Suprapubic skin (tissue), 4 donors: Measurements from ENCODE around the gene SAMD15. TPM values are rescaled to one million over a fixed set of nuclear protein-coding genes. Genes with fewer than 3 reads are reported as not detected.

Source experiments
- DNase-seq, 2 donors: peaks; one replicate each; pipeline ENCODE4 v3.0.0-alpha.2; 2019; ENCODE audit warnings: low spot score in 2 of 2
- H3K27ac ChIP-seq: fragments of 200-600 bp; sonication (generic); one replicate; pipeline ENCODE4 v1.5.1; 2019
- H3K27me3 ChIP-seq: fragments of 200-600 bp; sonication (generic); one replicate; pipeline ENCODE4 v1.5.1; 2019
- H3K36me3 ChIP-seq: fragments of 200-600 bp; sonication (generic); one replicate; pipeline ENCODE4 v1.5.1; 2019
- H3K4me1 ChIP-seq: fragments of 200-600 bp; sonication (generic); one replicate; pipeline ENCODE4 v1.5.1; 2019
- H3K4me3 ChIP-seq: fragments of 200-600 bp; sonication (generic); one replicate; pipeline ENCODE4 v1.5.1; 2019; ENCODE audit warnings: mild to moderate bottlenecking
- H3K9me3 ChIP-seq: fragments of 200-600 bp; sonication (generic); one replicate; pipeline ENCODE4 v1.5.1; 2019
- EP300 ChIP-seq: sonication (generic); formaldehyde crosslinking; IDR thresholded peaks from one replicate; pipeline ENCODE4 v1.6.1; 2017; ENCODE audit warnings: antibody characterized with exemption
- POLR2A ChIP-seq, 2 donors: fragments of 450-650 bp; IDR thresholded peaks; one replicate each; pipeline ENCODE4 v1.6.1; 2017; ENCODE audit warnings: antibody characterized with exemption in 2 of 2, mild to moderate bottlenecking in 2 of 2, moderate library complexity in 2 of 2
- POLR2AphosphoS5 ChIP-seq, 3 donors: sonication (generic); formaldehyde crosslinking; IDR thresholded peaks; one replicate each; pipeline ENCODE4 v1.6.1; 2017; ENCODE audit warnings: antibody characterized with exemption in 3 of 3
- WGBS: methylation state at CpG from one replicate; pipeline ENCODE4 v1.1.5; 2018; 5-methylcytosine and 5-hydroxymethylcytosine counted together
- total RNA-seq, 4 donors: library from RNA; depleted of rRNA; stranded (reverse); fragments of >200 nt; gene quantifications; one replicate each; pipeline ENCODE4 v1.1.0, GENCODE V29; 2016
- TF ChIP-seq, protein P1 (sequence below), 2 donors: fragments of 200-600 bp in 1 of 2; fragments of 450-650 bp in 1 of 2; sonication (generic) in 1 of 2; IDR thresholded peaks; one replicate each; pipeline ENCODE4 v1.5.1; 2016 to 2019; ENCODE audit warnings: antibody characterized with exemption in 2 of 2, mild to moderate bottlenecking in 1 of 2, moderate library complexity in 1 of 2

Gene SAMD15
- total RNA-seq, 4 donors from 2014 or later = 0.93 TPM; not detected in 3

GRCh38 chr14:77424862-77425261 is 47.7 kb downstream of the SAMD15 start:
- Histone ChIP-seq H3K4me3 (no peak overlapping the region), H3K4me1 (no peaks in the 10 kb centered on the region), H3K27ac (no peak overlapping the region), H3K27me3 (no peaks in the 10 kb centered on the region), H3K36me3 (peaks cover 81% of the 10 kb centered on the region), H3K9me3 (no peaks in the 10 kb centered on the region)
- 94% methylated on average over 3 of the region's 3 CpGs for WGBS
- DNase-seq = no peak
- no peak for TF ChIP-seq EP300
- TF ChIP-seq POLR2AphosphoS5 (IDR thresholded peaks at IDR 0.05) = no peak
- TF ChIP-seq, protein P1, sequence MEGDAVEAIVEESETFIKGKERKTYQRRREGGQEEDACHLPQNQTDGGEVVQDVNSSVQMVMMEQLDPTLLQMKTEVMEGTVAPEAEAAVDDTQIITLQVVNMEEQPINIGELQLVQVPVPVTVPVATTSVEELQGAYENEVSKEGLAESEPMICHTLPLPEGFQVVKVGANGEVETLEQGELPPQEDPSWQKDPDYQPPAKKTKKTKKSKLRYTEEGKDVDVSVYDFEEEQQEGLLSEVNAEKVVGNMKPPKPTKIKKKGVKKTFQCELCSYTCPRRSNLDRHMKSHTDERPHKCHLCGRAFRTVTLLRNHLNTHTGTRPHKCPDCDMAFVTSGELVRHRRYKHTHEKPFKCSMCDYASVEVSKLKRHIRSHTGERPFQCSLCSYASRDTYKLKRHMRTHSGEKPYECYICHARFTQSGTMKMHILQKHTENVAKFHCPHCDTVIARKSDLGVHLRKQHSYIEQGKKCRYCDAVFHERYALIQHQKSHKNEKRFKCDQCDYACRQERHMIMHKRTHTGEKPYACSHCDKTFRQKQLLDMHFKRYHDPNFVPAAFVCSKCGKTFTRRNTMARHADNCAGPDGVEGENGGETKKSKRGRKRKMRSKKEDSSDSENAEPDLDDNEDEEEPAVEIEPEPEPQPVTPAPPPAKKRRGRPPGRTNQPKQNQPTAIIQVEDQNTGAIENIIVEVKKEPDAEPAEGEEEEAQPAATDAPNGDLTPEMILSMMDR (IDR thresholded peaks at IDR 0.05) = no peak
- TF ChIP-seq POLR2A (IDR thresholded peaks at IDR 0.05) = no peak

GRCh38 chr14:77426396-77426795 is 49.2 kb downstream of the SAMD15 start:
- Histone ChIP-seq H3K27ac (no peak overlapping the region), H3K4me1 (no peaks in the 10 kb centered on the region), H3K27me3 (no peaks in the 10 kb centered on the region), H3K36me3 (peaks cover 97% of the 10 kb centered on the region), H3K9me3 (no peaks in the 10 kb centered on the region), H3K4me3 (no peak overlapping the region)
- no peak for DNase-seq
- WGBS = 100% methylated on average over 3 of the region's 3 CpGs
- TF ChIP-seq POLR2AphosphoS5 (IDR thresholded peaks at IDR 0.05) = no peak
- TF ChIP-seq POLR2A (IDR thresholded peaks at IDR 0.05) = no peak
- TF ChIP-seq, protein P1 (IDR thresholded peaks at IDR 0.05) = no peak
- no peak for TF ChIP-seq EP300

DNA sequence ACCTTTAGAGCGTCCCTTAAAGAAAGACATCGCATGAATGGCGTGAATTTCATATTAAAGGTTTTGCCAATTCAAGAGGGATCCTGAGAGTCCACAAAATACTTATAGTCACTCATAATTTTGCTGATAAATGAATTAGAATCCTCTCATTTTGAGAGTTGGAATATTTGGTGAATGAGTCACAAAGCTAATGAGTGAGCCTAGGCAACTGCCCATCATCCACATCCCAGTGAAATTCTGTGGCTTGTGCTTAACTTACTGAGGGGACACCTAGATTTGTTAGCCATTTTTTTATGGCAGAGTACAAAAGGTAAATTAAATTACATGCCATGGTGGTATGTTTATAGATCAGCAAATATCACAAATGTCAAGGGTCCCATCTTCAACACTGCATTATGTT is 58.9 kb downstream of the SAMD15 start:
- Histone ChIP-seq H3K9me3 (no peaks in the 10 kb centered on the region), H3K27ac (no peak overlapping the region), H3K4me3 (no peak overlapping the region), H3K4me1 (no peaks in the 10 kb centered on the region), H3K36me3 (peaks cover 89% of the 10 kb centered on the region), H3K27me3 (no peaks in the 10 kb centered on the region)
- TF ChIP-seq, protein P1 (IDR thresholded peaks at IDR 0.05) = no peak
- no peak for TF ChIP-seq POLR2A (IDR thresholded peaks at IDR 0.05)
- TF ChIP-seq POLR2AphosphoS5 (IDR thresholded peaks at IDR 0.05) = no peak
- TF ChIP-seq EP300 = no peak
- WGBS = 95% methylated on average over 3 of the region's 3 CpGs
- DNase-seq = no peak

GRCh38 chr14:77438596-77438995 is 61.4 kb downstream of the SAMD15 start:
- no peaks in the 10 kb centered on the region for H3K4me1 ChIP-seq
- H3K4me3 ChIP-seq = no peak overlapping the region
- no peaks in the 10 kb centered on the region for H3K27me3 ChIP-seq
- 98% methylated on average over 1 of the region's 1 CpG for WGBS
- TF ChIP-seq POLR2A (IDR thresholded peaks at IDR 0.05) (no peak), EP300 (no peak)
- H3K9me3 ChIP-seq = no peaks in the 10 kb centered on the region
- H3K27ac ChIP-seq = no peak overlapping the region
- DNase-seq = no peak
- peaks cover 89% of the 10 kb centered on the region for H3K36me3 ChIP-seq

- Histone ChIP-seq H3K4me3 (no peak overlapping the region), H3K36me3 (peaks cover 86% of the 10 kb centered on the region), H3K4me1 (no peaks in the 10 kb centered on the region), H3K9me3 (no peaks in the 10 kb centered on the region), H3K27me3 (no peaks in the 10 kb centered on the region), H3K27ac (no peak overlapping the region)
- WGBS = 93% methylated on average over 4 of the region's 4 CpGs
- no peak for DNase-seq
- TF ChIP-seq POLR2AphosphoS5 (IDR thresholded peaks at IDR 0.05) = no peak
- TF ChIP-seq EP300 = no peak
- TF ChIP-seq POLR2A (IDR thresholded peaks at IDR 0.05) = no peak
- TF ChIP-seq, protein P1 (IDR thresholded peaks at IDR 0.05) = no peak
These were observed 62.7 kb downstream of the SAMD15 start for GRCh38 chr14:77439861-77440260.

Other genes starting within 250 kb of the SAMD15 start
- gene ZDHHC22, start 235.6 kb upstream of the SAMD15 start, total RNA-seq = not detected
- gene TMEM63C, start 195.6 kb upstream of the SAMD15 start, total RNA-seq = 10 to 100 TPM; 12.3 to 32.8 (median 19.9) TPM
- not detected for gene NGB, start 106.2 kb upstream of the SAMD15 start, total RNA-seq
- gene POMT2, start 56.5 kb upstream of the SAMD15 start, total RNA-seq = 10 to 100 TPM; 16.3 to 72.0 (median 19.4) TPM
- gene GSTZ1, start 56.3 kb upstream of the SAMD15 start, total RNA-seq = 10 to 100 TPM; 26.1 to 41.1 (median 31.6) TPM
- gene TMED8, start 285 bp upstream of the SAMD15 start, total RNA-seq = 10 to 100 TPM in 1 of 4 donors, 1 to 10 TPM in 3; 5.3 to 11.2 (median 7.9) TPM
- gene NOXRED1, start 46.1 kb downstream of the SAMD15 start, total RNA-seq = under 1 TPM in 3 of 4 donors, not detected in 1; 0.38 to 0.47 (median 0.40) TPM
- gene VIPAS39, start 80.2 kb downstream of the SAMD15 start, total RNA-seq = 10 to 100 TPM; 11.7 to 21.6 (median 16.9) TPM
- 100 to 1,000 TPM in 1 of 4 donors, 10 to 100 TPM in 3; 62.8 to 124 (median 97.0) TPM for gene AHSA1, start 80.7 kb downstream of the SAMD15 start, total RNA-seq
- gene ISM2, start 121.4 kb downstream of the SAMD15 start, total RNA-seq = not detected
- 10 to 100 TPM; 18.9 to 24.6 (median 22.8) TPM for gene SPTLC2, start 239.3 kb downstream of the SAMD15 start, total RNA-seq